ENCODE data around the gene TMEM255B.

GRCh38 chr13:113865427-113865826 lies 106.4 kb downstream of the TMEM255B start:
- TF ChIP-seq, protein P1, sequence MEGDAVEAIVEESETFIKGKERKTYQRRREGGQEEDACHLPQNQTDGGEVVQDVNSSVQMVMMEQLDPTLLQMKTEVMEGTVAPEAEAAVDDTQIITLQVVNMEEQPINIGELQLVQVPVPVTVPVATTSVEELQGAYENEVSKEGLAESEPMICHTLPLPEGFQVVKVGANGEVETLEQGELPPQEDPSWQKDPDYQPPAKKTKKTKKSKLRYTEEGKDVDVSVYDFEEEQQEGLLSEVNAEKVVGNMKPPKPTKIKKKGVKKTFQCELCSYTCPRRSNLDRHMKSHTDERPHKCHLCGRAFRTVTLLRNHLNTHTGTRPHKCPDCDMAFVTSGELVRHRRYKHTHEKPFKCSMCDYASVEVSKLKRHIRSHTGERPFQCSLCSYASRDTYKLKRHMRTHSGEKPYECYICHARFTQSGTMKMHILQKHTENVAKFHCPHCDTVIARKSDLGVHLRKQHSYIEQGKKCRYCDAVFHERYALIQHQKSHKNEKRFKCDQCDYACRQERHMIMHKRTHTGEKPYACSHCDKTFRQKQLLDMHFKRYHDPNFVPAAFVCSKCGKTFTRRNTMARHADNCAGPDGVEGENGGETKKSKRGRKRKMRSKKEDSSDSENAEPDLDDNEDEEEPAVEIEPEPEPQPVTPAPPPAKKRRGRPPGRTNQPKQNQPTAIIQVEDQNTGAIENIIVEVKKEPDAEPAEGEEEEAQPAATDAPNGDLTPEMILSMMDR (IDR thresholded peaks at IDR 0.05; ENCODE audit: low read length): no peak
- no peak for TF ChIP-seq EZH2 (IDR thresholded peaks at IDR 0.05; ENCODE audit: borderline replicate concordance, low read length)

Data from OCI-LY1 (cell line).